Neural progenitor cell (in vitro differentiated cells): ENCODE data around the gene TFCP2L1. TPM values are rescaled to one million over a fixed set of nuclear protein-coding genes. Genes with fewer than 3 reads are reported as not detected.

Source experiments
- DNase-seq: peaks from one replicate; pipeline ENCODE4 v3.0.0-alpha.2; 2016; ENCODE audit warnings: low spot score
- H2AFZ ChIP-seq: fragments of 200-600 bp; sonication (generic); replicated peaks from 2 replicates; pipeline ENCODE4 v1.6.1; 2016; ENCODE audit warnings: antibody characterized with exemption
- H3F3A ChIP-seq: fragments of 200-600 bp; sonication (generic); 2 replicates; pipeline ENCODE4 v1.6.1; 2016; ENCODE audit warnings: antibody characterized with exemption, low read depth
- H3K27ac ChIP-seq: fragments of 200-600 bp; sonication (generic); 2 replicates; pipeline ENCODE4 v1.5.1; 2016; ENCODE audit warnings: mild to moderate bottlenecking
- H3K27me3 ChIP-seq: fragments of 200-600 bp; sonication (generic); 2 replicates; pipeline ENCODE4 v1.6.1; 2016; ENCODE audit warnings: mild to moderate bottlenecking, moderate library complexity
- H3K36me3 ChIP-seq: fragments of 200-600 bp; sonication (generic); 2 replicates; pipeline ENCODE4 v1.5.1; 2016
- H3K4me1 ChIP-seq: fragments of 200-600 bp; sonication (generic); 2 replicates; pipeline ENCODE4 v1.6.1; 2016; ENCODE audit warnings: mixed run types
- H3K4me2 ChIP-seq: fragments of 200-600 bp; sonication (generic); 2 replicates; pipeline ENCODE4 v1.6.1; 2016
- H3K4me3 ChIP-seq: fragments of 200-600 bp; sonication (generic); 2 replicates; pipeline ENCODE4 v1.5.1; 2016
- H3K79me2 ChIP-seq: fragments of 200-600 bp; sonication (generic); 2 replicates; pipeline ENCODE4 v1.6.1; 2016; ENCODE audit warnings: low read depth
- H3K9ac ChIP-seq: fragments of 200-600 bp; sonication (generic); 2 replicates; pipeline ENCODE4 v1.6.1; 2016
- H3K9me3 ChIP-seq: fragments of 200-600 bp; sonication (generic); 2 replicates; pipeline ENCODE4 v1.5.1; 2016; ENCODE audit warnings: low read depth
- H4K20me1 ChIP-seq: fragments of 200-600 bp; sonication (generic); 2 replicates; pipeline ENCODE4 v1.6.1; 2016; ENCODE audit warnings: low read depth
- H3K27ac Mint-ChIP-seq: 3 replicates; pipeline ENCODE4 v1.8.0; 2021; ENCODE audit warnings: mixed read lengths
- H3K27me3 Mint-ChIP-seq: 2 replicates; pipeline ENCODE4 v1.8.0; 2022; ENCODE audit warnings: low read depth, mild to moderate bottlenecking, inconsistent platforms, moderate library complexity, mixed read lengths; ENCODE audit not compliant: insufficient read depth
- H3K36me3 Mint-ChIP-seq: 3 replicates; pipeline ENCODE4 v1.8.0; 2021; ENCODE audit warnings: mixed read lengths
- H3K4me1 Mint-ChIP-seq: 3 replicates; pipeline ENCODE4 v1.8.0; 2021; ENCODE audit warnings: mixed read lengths
- H3K4me3 Mint-ChIP-seq: 3 replicates; pipeline ENCODE4 v1.8.0; 2021; ENCODE audit warnings: mild to moderate bottlenecking, moderate library complexity, mixed read lengths
- H3K9me3 Mint-ChIP-seq: 3 replicates; pipeline ENCODE4 v1.8.0; 2020; ENCODE audit warnings: mixed read lengths
- EZH2 ChIP-seq: fragments of 200-600 bp; sonication (generic); IDR thresholded peaks from 2 replicates; pipeline ENCODE4 v1.6.1; 2017; ENCODE audit warnings: antibody characterized with exemption, mild to moderate bottlenecking, moderate library complexity
- EZH2phosphoT487 ChIP-seq: fragments of 200-600 bp; sonication (generic); IDR thresholded peaks from 2 replicates; pipeline ENCODE4 v1.6.1; 2017; ENCODE audit warnings: antibody characterized with exemption
- total RNA-seq: library from RNA; depleted of rRNA; stranded (reverse); fragments of >200 nt; gene quantifications from 2 replicates; pipeline ENCODE4 v1.2.3, GENCODE V29; 2015; ENCODE audit warnings: low replicate concordance
- TF ChIP-seq, protein P1 (sequence below): fragments of 200-600 bp; sonication (generic); IDR thresholded peaks from 2 replicates; pipeline ENCODE4 v1.5.1; 2017; ENCODE audit warnings: antibody characterized with exemption, mild to moderate bottlenecking

TFCP2L1 gene
- total RNA-seq, 1 donor from 2014 or later: 0.04 TPM

- Mint-ChIP-seq H3K4me3 (no peak overlapping the region), H3K9me3 (peaks cover 3% of the 10 kb centered on the region), H3K27me3 (peaks cover 11% of the 10 kb centered on the region), H3K27ac (peak overlapping the region; percentile 42), H3K4me1 (peaks cover 5% of the 10 kb centered on the region), H3K36me3 (no peaks in the 10 kb centered on the region)
- Histone ChIP-seq H3K9me3 (no peaks in the 10 kb centered on the region), H3K4me3 (no peak overlapping the region), H3K36me3 (no peaks in the 10 kb centered on the region), H4K20me1 (no peaks in the 10 kb centered on the region), H3K27ac (no peak overlapping the region), H3K27me3 (no peaks in the 10 kb centered on the region), H3K4me1 (no peaks in the 10 kb centered on the region), H3K4me2 (no peak overlapping the region), H2AFZ (no peak overlapping the region), H3K79me2 (no peaks in the 10 kb centered on the region), H3F3A (no peaks in the 10 kb centered on the region), H3K9ac (no peak overlapping the region)
- TF ChIP-seq EZH2phosphoT487: no peak
- TF ChIP-seq, protein P1, sequence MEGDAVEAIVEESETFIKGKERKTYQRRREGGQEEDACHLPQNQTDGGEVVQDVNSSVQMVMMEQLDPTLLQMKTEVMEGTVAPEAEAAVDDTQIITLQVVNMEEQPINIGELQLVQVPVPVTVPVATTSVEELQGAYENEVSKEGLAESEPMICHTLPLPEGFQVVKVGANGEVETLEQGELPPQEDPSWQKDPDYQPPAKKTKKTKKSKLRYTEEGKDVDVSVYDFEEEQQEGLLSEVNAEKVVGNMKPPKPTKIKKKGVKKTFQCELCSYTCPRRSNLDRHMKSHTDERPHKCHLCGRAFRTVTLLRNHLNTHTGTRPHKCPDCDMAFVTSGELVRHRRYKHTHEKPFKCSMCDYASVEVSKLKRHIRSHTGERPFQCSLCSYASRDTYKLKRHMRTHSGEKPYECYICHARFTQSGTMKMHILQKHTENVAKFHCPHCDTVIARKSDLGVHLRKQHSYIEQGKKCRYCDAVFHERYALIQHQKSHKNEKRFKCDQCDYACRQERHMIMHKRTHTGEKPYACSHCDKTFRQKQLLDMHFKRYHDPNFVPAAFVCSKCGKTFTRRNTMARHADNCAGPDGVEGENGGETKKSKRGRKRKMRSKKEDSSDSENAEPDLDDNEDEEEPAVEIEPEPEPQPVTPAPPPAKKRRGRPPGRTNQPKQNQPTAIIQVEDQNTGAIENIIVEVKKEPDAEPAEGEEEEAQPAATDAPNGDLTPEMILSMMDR: no peak
- no peak for TF ChIP-seq EZH2
- DNase-seq: no peak
Measured at GRCh38 chr2:121253674-121254240, 31.2 kb downstream of the TFCP2L1 start.

GRCh38 chr2:121253021-121253673 lies 31.9 kb downstream of the TFCP2L1 start:
- TF ChIP-seq EZH2 (no peak), EZH2phosphoT487 (no peak)
- TF ChIP-seq, protein P1: no peak
- Mint-ChIP-seq H3K4me3 (no peak overlapping the region), H3K27ac (no peak overlapping the region), H3K27me3 (peaks cover 11% of the 10 kb centered on the region), H3K9me3 (peaks cover 3% of the 10 kb centered on the region), H3K4me1 (peaks cover 5% of the 10 kb centered on the region), H3K36me3 (no peaks in the 10 kb centered on the region)
- Histone ChIP-seq H2AFZ (no peak overlapping the region), H3K4me2 (no peak overlapping the region), H3K9me3 (no peaks in the 10 kb centered on the region), H3K4me3 (no peak overlapping the region), H3F3A (no peaks in the 10 kb centered on the region), H3K27ac (no peak overlapping the region), H3K4me1 (no peaks in the 10 kb centered on the region), H3K36me3 (no peaks in the 10 kb centered on the region), H3K79me2 (no peaks in the 10 kb centered on the region), H3K27me3 (no peaks in the 10 kb centered on the region), H4K20me1 (no peaks in the 10 kb centered on the region), H3K9ac (no peak overlapping the region)
- no peak for DNase-seq

GRCh38 chr2:121251497-121251896 lies 33.5 kb downstream of the TFCP2L1 start:
- Mint-ChIP-seq H3K4me3 (no peak overlapping the region), H3K4me1 (no peaks in the 10 kb centered on the region), H3K27ac (no peak overlapping the region), H3K27me3 (peaks cover 9% of the 10 kb centered on the region), H3K9me3 (peaks cover 3% of the 10 kb centered on the region), H3K36me3 (no peaks in the 10 kb centered on the region)
- no peak overlapping the region for H2AFZ ChIP-seq
- no peaks in the 10 kb centered on the region for H3K9me3 ChIP-seq
- no peaks in the 10 kb centered on the region for H4K20me1 ChIP-seq
- H3K79me2 ChIP-seq: no peaks in the 10 kb centered on the region
- H3K4me2 ChIP-seq: no peak overlapping the region
- no peak overlapping the region for H3K9ac ChIP-seq
- no peak for DNase-seq
- no peak overlapping the region for H3K27ac ChIP-seq
- H3K27me3 ChIP-seq: no peaks in the 10 kb centered on the region
- TF ChIP-seq EZH2phosphoT487: no peak
- TF ChIP-seq, protein P1: no peak
- TF ChIP-seq EZH2: no peak
- no peak overlapping the region for H3K4me3 ChIP-seq
- H3K4me1 ChIP-seq: no peaks in the 10 kb centered on the region
- no peaks in the 10 kb centered on the region for H3F3A ChIP-seq
- no peaks in the 10 kb centered on the region for H3K36me3 ChIP-seq
